ENCODE results near the gene MAGI2.

MAGI2 gene

GRCh38 chr7:79285756-79286155, 167.7 kb downstream of the MAGI2 start:
- TF ChIP-seq CTCF (conservative IDR thresholded peaks at IDR 0.05; ENCODE audit: low read depth, low read length), result no peak
- DNase-seq (ENCODE audit: low read depth), result no peak
- H3K4me3 ChIP-seq (ENCODE audit: low read depth, low read length), result no peak overlapping the region

- no peak for DNase-seq (ENCODE audit: low read depth)
- no peak overlapping the region for H3K4me3 ChIP-seq (ENCODE audit: low read depth, low read length)
- no peak for TF ChIP-seq CTCF (conservative IDR thresholded peaks at IDR 0.05; ENCODE audit: low read depth, low read length)
Observed at GRCh38 chr7:79284211-79284610, 169.3 kb downstream of the MAGI2 start.

GRCh38 chr7:79282882-79283602, 170.4 kb downstream of the MAGI2 start:
- DNase-seq (ENCODE audit: low read depth), result peak; percentile 91
- no peak overlapping the region for H3K4me3 ChIP-seq (ENCODE audit: low read depth, low read length)

GRCh38 chr7:79282070-79282694, 171.3 kb downstream of the MAGI2 start:
- no peak overlapping the region for H3K4me3 ChIP-seq (ENCODE audit: low read depth, low read length)
- peak; percentile 71 for TF ChIP-seq CTCF (conservative IDR thresholded peaks at IDR 0.05; ENCODE audit: low read depth, low read length)
- peak; percentile 94 for DNase-seq (ENCODE audit: low read depth)

More at GRCh38 chr7:79282882-79283602, 170.4 kb downstream of the MAGI2 start:
- TF ChIP-seq CTCF (conservative IDR thresholded peaks at IDR 0.05; ENCODE audit: low read depth, low read length), result no peak

- TF ChIP-seq CTCF (conservative IDR thresholded peaks at IDR 0.05; ENCODE audit: low read depth, low read length), result no peak
- no peak overlapping the region for H3K4me3 ChIP-seq (ENCODE audit: low read depth, low read length)
- peak; percentile 41 for DNase-seq (ENCODE audit: low read depth)
Observed at GRCh38 chr7:79281426-79281825, 172.0 kb downstream of the MAGI2 start.

GRCh38 chr7:79272938-79273337, 180.5 kb downstream of the MAGI2 start:
- no peak overlapping the region for H3K4me3 ChIP-seq (ENCODE audit: low read depth, low read length)
- no peak for TF ChIP-seq CTCF (conservative IDR thresholded peaks at IDR 0.05; ENCODE audit: low read depth, low read length)
- peak; percentile 64 for DNase-seq (ENCODE audit: low read depth)

All from choroid plexus epithelial cell (primary cell).